GM18498 (cell line): Measurements from ENCODE around the gene GABRG3.
"Not testable (repeated sequence)": the region's sequence is repeated elsewhere in the genome, so short reads cannot be mapped to it uniquely, and the experiment has no call there.

Source experiments
- ATAC-seq: cut with Tn5 transposase; IDR thresholded peaks from one replicate; pipeline ENCODE4 v1.9.1; 2021; ENCODE audit warnings: mild to moderate bottlenecking, moderate library complexity; ENCODE audit not compliant: unreplicated experiment

The GABRG3 gene

GRCh38 chr15:27172821-27173220, 201.8 kb downstream of the GABRG3 start:
- ATAC-seq = no peak

- no peak for ATAC-seq
These were observed 204.6 kb downstream of the GABRG3 start for GRCh38 chr15:27175472-27176153.

- ATAC-seq = no peak
These were observed 205.9 kb downstream of the GABRG3 start for GRCh38 chr15:27176785-27177406.

- ATAC-seq = no peak
These were observed 208.8 kb downstream of the GABRG3 start for GRCh38 chr15:27179789-27180188.

- no peak for ATAC-seq
These were observed 211.7 kb downstream of the GABRG3 start for GRCh38 chr15:27182561-27183110.

GRCh38 chr15:27183201-27183600, 212.2 kb downstream of the GABRG3 start:
- ATAC-seq = no peak

- not testable (repeated sequence) for ATAC-seq
These were observed 220.5 kb downstream of the GABRG3 start for GRCh38 chr15:27191515-27191914.

- ATAC-seq = no peak
These were observed 225.7 kb downstream of the GABRG3 start for GRCh38 chr15:27196691-27197090.

GRCh38 chr15:27201425-27201824, 230.4 kb downstream of the GABRG3 start:
- ATAC-seq = no peak

GRCh38 chr15:27210176-27210575, 239.2 kb downstream of the GABRG3 start:
- ATAC-seq = no peak

GRCh38 chr15:27214032-27214431, 243.1 kb downstream of the GABRG3 start:
- ATAC-seq = no peak

GRCh38 chr15:27214961-27215360, 244.0 kb downstream of the GABRG3 start:
- ATAC-seq = no peak

- ATAC-seq = no peak
These were observed 247.4 kb downstream of the GABRG3 start for GRCh38 chr15:27218426-27218825.

GRCh38 chr15:27219636-27220035, 248.7 kb downstream of the GABRG3 start:
- ATAC-seq = no peak

GRCh38 chr15:27220199-27220598, 249.2 kb downstream of the GABRG3 start:
- no peak for ATAC-seq

- ATAC-seq = no peak
These were observed 251.5 kb downstream of the GABRG3 start for GRCh38 chr15:27222479-27222878.

GRCh38 chr15:27223179-27223578, 252.2 kb downstream of the GABRG3 start:
- ATAC-seq = no peak

GRCh38 chr15:27231811-27232210, 260.8 kb downstream of the GABRG3 start:
- no peak for ATAC-seq

- ATAC-seq = no peak
These were observed 261.9 kb downstream of the GABRG3 start for GRCh38 chr15:27232876-27233275.

GRCh38 chr15:27234593-27234992, 263.6 kb downstream of the GABRG3 start:
- no peak for ATAC-seq

GRCh38 chr15:27235161-27235560, 264.2 kb downstream of the GABRG3 start:
- no peak for ATAC-seq

- ATAC-seq = no peak
These were observed 264.7 kb downstream of the GABRG3 start for GRCh38 chr15:27235681-27236080.
